ENCODE data around the gene PSG7.
"Not testable (repeated sequence)": the region's sequence is repeated elsewhere in the genome, so short reads cannot be mapped to it uniquely, and the experiment has no call there.

PSG7 gene

GRCh38 chr19:42890446-42890845, 46.6 kb downstream of the PSG7 start:
- not testable (repeated sequence) for H3K4me1 Mint-ChIP-seq, H3K36me3 Mint-ChIP-seq, DNase-seq, H3K9me3 Mint-ChIP-seq, H3K27me3 Mint-ChIP-seq, H3K4me3 Mint-ChIP-seq, H3K27ac Mint-ChIP-seq
- CTCF ChIA-PET, result interaction anchor here (0.6 kb wide), 1 partner anchor 1702 kb away, joined by 3 read pairs; no protein-coding TSS in a partner anchor

- H3K4me1 Mint-ChIP-seq, H3K9me3 Mint-ChIP-seq, H3K27me3 Mint-ChIP-seq, H3K27ac Mint-ChIP-seq, CTCF ChIA-PET, H3K36me3 Mint-ChIP-seq, DNase-seq, H3K4me3 Mint-ChIP-seq: not testable (repeated sequence)
These were observed 49.0 kb downstream of the PSG7 start for GRCh38 chr19:42887876-42888445.

- DNase-seq, H3K4me3 Mint-ChIP-seq, H3K9me3 Mint-ChIP-seq, H3K27me3 Mint-ChIP-seq, H3K27ac Mint-ChIP-seq, H3K4me1 Mint-ChIP-seq, CTCF ChIA-PET, H3K36me3 Mint-ChIP-seq: not testable (repeated sequence)
These were observed 54.3 kb downstream of the PSG7 start for GRCh38 chr19:42882730-42883129.

- CTCF ChIA-PET, H3K36me3 Mint-ChIP-seq, H3K27ac Mint-ChIP-seq, H3K27me3 Mint-ChIP-seq, H3K9me3 Mint-ChIP-seq, H3K4me1 Mint-ChIP-seq, DNase-seq, H3K4me3 Mint-ChIP-seq: not testable (repeated sequence)
These were observed 55.0 kb downstream of the PSG7 start for GRCh38 chr19:42882010-42882409.

DNA sequence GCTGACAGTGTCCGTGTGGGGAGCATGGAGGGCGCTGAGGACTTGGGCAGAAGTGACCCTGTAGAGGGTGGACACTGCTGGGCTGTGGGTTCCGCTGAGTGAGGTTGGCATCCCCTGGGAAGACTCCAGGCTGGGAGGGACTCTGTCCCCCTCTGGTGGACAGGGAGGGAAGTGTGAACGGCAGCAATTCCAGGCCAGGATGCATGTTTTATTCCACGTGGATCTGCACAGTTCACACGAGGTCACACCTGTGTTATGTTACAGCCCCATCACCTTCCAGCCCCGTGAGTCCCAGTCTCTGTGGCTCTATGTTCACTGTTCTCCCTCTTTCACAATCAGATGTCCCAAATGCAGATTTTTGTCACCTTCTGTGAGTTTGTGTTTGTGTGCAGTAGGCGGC, 55.7 kb downstream of the PSG7 start:
- DNase-seq, H3K27me3 Mint-ChIP-seq, H3K4me1 Mint-ChIP-seq, H3K27ac Mint-ChIP-seq, CTCF ChIA-PET, H3K4me3 Mint-ChIP-seq, H3K9me3 Mint-ChIP-seq, H3K36me3 Mint-ChIP-seq: not testable (repeated sequence)

- CTCF ChIA-PET, H3K4me3 Mint-ChIP-seq, DNase-seq, H3K27ac Mint-ChIP-seq, H3K36me3 Mint-ChIP-seq, H3K27me3 Mint-ChIP-seq, H3K9me3 Mint-ChIP-seq, H3K4me1 Mint-ChIP-seq: not testable (repeated sequence)
These were observed 56.4 kb downstream of the PSG7 start for GRCh38 chr19:42880621-42881020.

DNA sequence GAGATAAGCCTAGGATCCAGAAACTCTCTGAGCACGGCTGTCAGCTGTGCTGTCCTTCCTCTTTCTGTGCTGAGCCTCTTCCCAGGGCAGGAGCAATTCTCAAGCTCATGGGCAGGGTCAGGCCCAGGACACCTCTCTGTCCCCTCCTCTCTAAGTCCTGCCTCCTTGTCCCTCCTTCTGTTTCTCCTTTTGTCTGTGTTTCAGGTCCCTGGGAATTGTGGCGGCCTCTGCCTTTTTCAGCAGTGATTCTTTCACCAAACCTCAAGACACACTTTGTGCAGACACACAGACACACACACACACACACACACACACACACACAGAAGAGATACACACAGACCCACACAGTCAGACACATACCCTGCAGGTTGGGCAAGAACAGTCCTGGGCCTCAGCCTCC, 57.4 kb downstream of the PSG7 start, which contains the start of gene PSG1:
PSG1 (minus strand) TSS at position 101 of the 400 bp plus-strand sequence. CDS start 132 bp downstream, outside the sequence.
- Mint-ChIP-seq H3K4me3 (no peak within 1 kb of the TSS), H3K9me3 (no peaks in the 10 kb centered on the region), H3K4me1 (no peaks in the 10 kb centered on the region), H3K36me3 (no peaks in the 10 kb centered on the region), H3K27ac (no peak within 1 kb of the TSS), H3K27me3 (peaks cover 4% of the 10 kb centered on the region)
- CTCF ChIA-PET, result no interaction called here
- no peak for DNase-seq

GRCh38 chr19:42876596-42876995, 60.4 kb downstream of the PSG7 start:
- H3K9me3 Mint-ChIP-seq, H3K4me1 Mint-ChIP-seq, DNase-seq, H3K36me3 Mint-ChIP-seq, H3K27ac Mint-ChIP-seq, CTCF ChIA-PET, H3K4me3 Mint-ChIP-seq, H3K27me3 Mint-ChIP-seq: not testable (repeated sequence)

DNA sequence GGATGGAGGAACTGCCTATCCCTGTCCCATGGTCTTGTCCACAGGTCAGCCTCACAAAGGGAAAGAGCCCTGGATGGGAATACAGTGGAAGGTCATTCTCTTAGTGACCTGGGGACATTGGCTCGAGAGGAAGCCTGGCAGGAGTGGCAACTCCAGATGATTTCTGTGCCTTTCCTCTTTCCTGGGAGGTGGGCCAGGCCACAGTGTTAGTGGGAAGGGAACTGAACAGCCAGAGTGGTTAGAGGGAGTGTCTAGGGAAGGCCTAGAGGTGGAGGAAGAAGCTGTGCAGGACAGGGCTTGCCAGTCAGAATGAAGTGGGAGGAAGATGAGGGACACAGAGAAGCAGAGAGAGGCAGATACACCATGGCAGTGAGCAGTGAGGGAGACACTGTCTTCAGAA, 61.1 kb downstream of the PSG7 start:
- CTCF ChIA-PET, H3K9me3 Mint-ChIP-seq, H3K4me3 Mint-ChIP-seq, H3K4me1 Mint-ChIP-seq, H3K27ac Mint-ChIP-seq, DNase-seq, H3K27me3 Mint-ChIP-seq, H3K36me3 Mint-ChIP-seq: not testable (repeated sequence)

DNA sequence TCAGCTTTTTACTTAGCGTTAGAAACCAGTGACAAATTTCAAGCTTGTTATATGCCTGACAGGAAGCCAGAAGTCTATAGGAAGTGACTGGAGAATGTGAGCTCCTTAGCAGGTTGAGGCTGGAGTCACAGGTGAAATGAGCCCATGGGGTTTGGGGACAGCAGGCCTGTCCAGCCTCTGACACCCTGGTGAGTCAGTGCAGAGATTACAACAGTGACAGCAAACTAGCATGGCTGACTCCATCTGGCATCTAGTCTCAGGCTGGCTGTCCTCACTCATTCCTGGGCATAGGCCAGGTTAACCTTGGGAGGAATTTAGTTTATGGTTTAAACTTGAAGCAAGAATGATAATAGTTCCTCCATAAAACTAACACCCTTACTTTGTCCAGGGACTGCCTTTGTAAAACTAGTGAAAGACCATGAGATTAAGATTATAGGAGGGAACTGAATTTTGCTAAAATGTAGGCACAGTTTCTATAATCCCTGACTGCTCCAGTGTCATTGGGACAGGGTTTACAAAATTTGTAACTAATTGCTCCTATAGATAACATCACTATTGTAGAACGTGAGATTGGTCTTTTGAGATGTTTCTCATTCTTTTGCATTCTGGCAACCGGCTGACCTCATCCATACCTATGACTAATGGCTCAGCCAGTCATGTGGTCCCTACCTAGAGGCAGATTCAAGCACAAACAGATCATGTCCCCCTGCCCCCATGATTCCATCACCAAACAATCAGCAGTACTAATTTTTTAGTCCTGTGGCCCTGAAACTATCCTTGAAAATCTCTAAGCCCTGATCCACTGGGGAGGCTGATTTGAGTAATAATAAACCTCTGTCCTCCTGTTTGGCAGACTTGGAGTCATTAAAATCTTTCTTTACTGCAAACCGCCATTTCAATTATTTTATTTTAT, 61.9 kb downstream of the PSG7 start:
- H3K36me3 Mint-ChIP-seq, H3K4me3 Mint-ChIP-seq, H3K9me3 Mint-ChIP-seq, DNase-seq, H3K27me3 Mint-ChIP-seq, CTCF ChIA-PET, H3K4me1 Mint-ChIP-seq, H3K27ac Mint-ChIP-seq: not testable (repeated sequence)

DNA sequence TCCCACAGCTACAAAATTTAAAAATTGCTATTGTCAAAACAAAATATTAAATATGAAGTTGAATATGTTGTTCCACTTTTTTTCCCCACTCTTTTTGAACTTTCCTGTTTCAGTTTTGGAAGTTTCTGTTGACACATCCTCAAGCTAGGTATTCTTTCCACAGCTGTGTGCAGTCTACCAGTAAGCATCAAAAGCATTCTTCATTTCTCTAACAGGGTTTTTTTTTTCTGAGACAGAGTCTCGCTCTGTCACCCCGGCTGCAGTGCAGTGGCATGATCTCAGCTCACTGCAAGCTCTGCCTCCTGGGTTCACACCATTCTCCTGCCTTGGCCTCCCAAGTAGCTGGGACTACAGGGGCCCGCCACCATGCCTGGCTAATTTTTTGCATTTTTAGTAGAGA, 62.9 kb downstream of the PSG7 start:
- H3K36me3 Mint-ChIP-seq, H3K9me3 Mint-ChIP-seq, H3K27me3 Mint-ChIP-seq, H3K4me1 Mint-ChIP-seq, H3K4me3 Mint-ChIP-seq, CTCF ChIA-PET, DNase-seq, H3K27ac Mint-ChIP-seq: not testable (repeated sequence)

Measured in activated naive CD4-positive, alpha-beta T cell treated with anti-CD3 and anti-CD28 coated beads, Interleukin-2, amount 10 ng/mL, durations not matched to agents 7 days and 5 days (primary cell).